GM12878 (cell line): ENCODE results near the gene SMIM17.

Experiments used
- CBX5 ChIP-seq: sonication (generic); IDR thresholded peaks from 2 replicates; pipeline ENCODE4 v1.6.1; 2016; ENCODE audit warnings: low read depth, moderate library complexity, mild to moderate bottlenecking, inconsistent platforms
- EP300 ChIP-seq, 2 experiments: fragments of 150-350 bp in 1 of 2; IDR thresholded peaks; 2 replicates each; pipeline ENCODE4 v1.6.1; 2011 to 2012; ENCODE audit warnings: low read depth in 2 of 2, low read length in 2 of 2, borderline replicate concordance in 1 of 2, improper control_type of control experiment in 1 of 2, inconsistent platforms in 1 of 2; ENCODE audit not compliant: control insufficient read depth in 1 of 2
- FOS ChIP-seq: IDR thresholded peaks from 3 replicates; pipeline ENCODE4 v1.6.1; 2011; ENCODE audit warnings: borderline replicate concordance; ENCODE audit not compliant: insufficient read length; ENCODE audit errors: extremely low read depth
- HDAC2 ChIP-seq: fragments of 200-600 bp; sonication (generic); IDR thresholded peaks from 2 replicates; pipeline ENCODE4 v1.6.1; 2017
- KDM1A ChIP-seq: fragments of 200-600 bp; sonication (generic); IDR thresholded peaks from 2 replicates; pipeline ENCODE4 v1.6.1; 2016; ENCODE audit warnings: borderline replicate concordance
- PAX8 ChIP-seq: fragments of 450-650 bp; IDR thresholded peaks from 2 replicates; pipeline ENCODE4 v1.6.1; 2017; ENCODE audit warnings: mild to moderate bottlenecking, moderate library complexity
- RAD21 ChIP-seq: IDR thresholded peaks from 2 replicates; pipeline ENCODE4 v1.6.1; 2011; ENCODE audit warnings: mild to moderate bottlenecking, low read depth, low read length, moderate library complexity; ENCODE audit not compliant: insufficient read depth
- SMC3 ChIP-seq: IDR thresholded peaks from 2 replicates; pipeline ENCODE4 v1.6.1; 2011; ENCODE audit warnings: low read length, improper control_type of control experiment, borderline replicate concordance
- SREBF1 ChIP-seq: IDR thresholded peaks from 2 replicates; pipeline ENCODE4 v1.6.1; 2012; ENCODE audit warnings: mild to moderate bottlenecking, low read length
- TBL1XR1 ChIP-seq: IDR thresholded peaks from 2 replicates; pipeline ENCODE4 v1.6.1; 2012; ENCODE audit warnings: low read depth, low read length, improper control_type of control experiment
- ZNF384 ChIP-seq: IDR thresholded peaks from 2 replicates; pipeline ENCODE4 v1.6.1; 2012; ENCODE audit warnings: low read depth, mild to moderate bottlenecking, low read length, improper control_type of control experiment, borderline replicate concordance
- TF ChIP-seq, protein P1 (sequence below), 3 experiments: IDR thresholded peaks in 2 of 3; conservative IDR thresholded peaks in 1 of 3; 2 replicates each; pipeline ENCODE4 v1.5.1; 2011; ENCODE audit warnings: low read depth in 3 of 3, low read length in 3 of 3, mild to moderate bottlenecking in 3 of 3, control low read depth in 2 of 3, moderate library complexity in 2 of 3, inconsistent platforms in 1 of 3, mixed read lengths in 1 of 3; ENCODE audit not compliant: control insufficient read depth in 2 of 3, insufficient read depth in 1 of 3; ENCODE audit errors: extremely low read depth in 1 of 3

DNA sequence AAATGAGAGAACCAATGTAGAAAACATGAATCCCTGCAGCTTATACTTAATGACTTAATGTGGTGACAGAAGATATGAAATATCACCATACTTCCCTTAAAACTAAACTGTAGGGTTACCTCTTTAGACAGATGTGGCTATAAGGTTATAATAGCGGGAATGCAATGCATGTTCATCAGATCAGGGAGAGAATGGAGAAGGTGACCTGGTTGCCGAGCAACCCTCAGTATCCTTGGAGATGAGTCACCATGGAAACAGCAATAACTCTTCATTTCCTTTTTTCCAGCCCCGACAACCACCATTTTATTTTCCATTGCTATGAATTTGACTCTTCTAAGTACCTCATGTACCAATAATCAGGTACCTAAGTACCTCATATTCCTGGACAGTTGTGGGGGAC, 56.6 kb downstream of the SMIM17 start:
- TF ChIP-seq, protein P1, sequence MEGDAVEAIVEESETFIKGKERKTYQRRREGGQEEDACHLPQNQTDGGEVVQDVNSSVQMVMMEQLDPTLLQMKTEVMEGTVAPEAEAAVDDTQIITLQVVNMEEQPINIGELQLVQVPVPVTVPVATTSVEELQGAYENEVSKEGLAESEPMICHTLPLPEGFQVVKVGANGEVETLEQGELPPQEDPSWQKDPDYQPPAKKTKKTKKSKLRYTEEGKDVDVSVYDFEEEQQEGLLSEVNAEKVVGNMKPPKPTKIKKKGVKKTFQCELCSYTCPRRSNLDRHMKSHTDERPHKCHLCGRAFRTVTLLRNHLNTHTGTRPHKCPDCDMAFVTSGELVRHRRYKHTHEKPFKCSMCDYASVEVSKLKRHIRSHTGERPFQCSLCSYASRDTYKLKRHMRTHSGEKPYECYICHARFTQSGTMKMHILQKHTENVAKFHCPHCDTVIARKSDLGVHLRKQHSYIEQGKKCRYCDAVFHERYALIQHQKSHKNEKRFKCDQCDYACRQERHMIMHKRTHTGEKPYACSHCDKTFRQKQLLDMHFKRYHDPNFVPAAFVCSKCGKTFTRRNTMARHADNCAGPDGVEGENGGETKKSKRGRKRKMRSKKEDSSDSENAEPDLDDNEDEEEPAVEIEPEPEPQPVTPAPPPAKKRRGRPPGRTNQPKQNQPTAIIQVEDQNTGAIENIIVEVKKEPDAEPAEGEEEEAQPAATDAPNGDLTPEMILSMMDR (IDR thresholded peaks at IDR 0.05 in 2 of 3, conservative IDR thresholded peaks at IDR 0.05 in 1 of 3; ENCODE audit: control insufficient read depth in 2 of 3, extremely low read depth in 1 of 3, insufficient read depth in 1 of 3, low read depth in 3 of 3, low read length in 3 of 3): no peak
- TF ChIP-seq HDAC2: no peak
- no peak for TF ChIP-seq KDM1A
- TF ChIP-seq PAX8: no peak
- TF ChIP-seq EP300 (IDR thresholded peaks at IDR 0.05; ENCODE audit: borderline replicate concordance in 1 of 2, control insufficient read depth in 1 of 2, low read depth in 2 of 2, low read length in 2 of 2): no peak
- TF ChIP-seq TBL1XR1: no peak
- no peak for TF ChIP-seq RAD21
- TF ChIP-seq FOS: no peak
- no peak for TF ChIP-seq SMC3
- no peak for TF ChIP-seq CBX5
- no peak for TF ChIP-seq ZNF384
- TF ChIP-seq SREBF1: no peak
